ENCODE measurements around the gene CDC6. TPM values are rescaled to one million over a fixed set of nuclear protein-coding genes. Genes with fewer than 3 reads are reported as not detected.

The CDC6 gene
- total and polyA plus RNA-seq, 7 donors = 0.27 to 2.5 (median 0.86) TPM

DNA sequence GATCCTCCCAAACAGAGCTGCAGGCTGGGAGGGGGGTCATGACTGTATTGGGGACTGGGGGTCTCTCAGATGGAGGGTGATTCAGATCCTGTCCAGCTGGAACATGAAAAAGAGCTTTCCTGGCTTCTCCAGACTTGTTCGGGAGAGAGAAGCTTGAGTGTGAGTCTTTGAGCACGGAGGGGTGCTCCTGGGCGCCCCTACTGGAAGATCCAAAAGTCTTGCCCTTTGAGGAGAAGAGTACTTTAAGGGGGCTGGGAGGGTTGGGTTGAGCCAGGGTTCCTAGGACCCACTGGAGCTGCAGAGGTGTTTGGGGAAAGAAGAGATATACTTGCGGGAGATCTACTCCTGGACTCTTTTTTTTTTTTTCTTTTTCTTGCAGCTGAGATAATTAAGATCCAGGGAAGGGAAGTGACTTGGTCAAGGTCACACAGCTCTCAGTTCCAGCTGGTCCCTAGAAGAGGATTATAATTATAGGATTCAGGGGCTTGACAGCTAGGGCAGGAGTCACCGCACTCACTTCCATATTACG lies 29.7 kb downstream of the CDC6 start:
- H3K27ac ChIP-seq = peak overlapping the region; percentile 97
- DNase-seq (peak; percentile 72 to 75), ATAC-seq (peak in 3 of 4 donors; percentile 10 to 33 (median 23))
- H3K4me3 ChIP-seq = peak overlapping the region; percentile 95
- H3K36me3 ChIP-seq (ENCODE audit: insufficient read depth in 1 of 2, low read depth in 1 of 2) = no peaks in the 10 kb centered on the region
- H3K9me3 ChIP-seq = no peaks in the 10 kb centered on the region
- peaks cover 75% of the 10 kb centered on the region for H3K4me1 ChIP-seq
- intact Hi-C loops (cut with DNase I) = no loop called here
- H3K27me3 ChIP-seq (ENCODE audit: insufficient read depth in 3 of 3, low read length in 2 of 3) = no peaks in the 10 kb centered on the region
- 1 to 7% (median 6%) methylated on average over 6 of the region's 6 CpGs for WGBS, 3 donors
- TF ChIP-seq, protein P1, sequence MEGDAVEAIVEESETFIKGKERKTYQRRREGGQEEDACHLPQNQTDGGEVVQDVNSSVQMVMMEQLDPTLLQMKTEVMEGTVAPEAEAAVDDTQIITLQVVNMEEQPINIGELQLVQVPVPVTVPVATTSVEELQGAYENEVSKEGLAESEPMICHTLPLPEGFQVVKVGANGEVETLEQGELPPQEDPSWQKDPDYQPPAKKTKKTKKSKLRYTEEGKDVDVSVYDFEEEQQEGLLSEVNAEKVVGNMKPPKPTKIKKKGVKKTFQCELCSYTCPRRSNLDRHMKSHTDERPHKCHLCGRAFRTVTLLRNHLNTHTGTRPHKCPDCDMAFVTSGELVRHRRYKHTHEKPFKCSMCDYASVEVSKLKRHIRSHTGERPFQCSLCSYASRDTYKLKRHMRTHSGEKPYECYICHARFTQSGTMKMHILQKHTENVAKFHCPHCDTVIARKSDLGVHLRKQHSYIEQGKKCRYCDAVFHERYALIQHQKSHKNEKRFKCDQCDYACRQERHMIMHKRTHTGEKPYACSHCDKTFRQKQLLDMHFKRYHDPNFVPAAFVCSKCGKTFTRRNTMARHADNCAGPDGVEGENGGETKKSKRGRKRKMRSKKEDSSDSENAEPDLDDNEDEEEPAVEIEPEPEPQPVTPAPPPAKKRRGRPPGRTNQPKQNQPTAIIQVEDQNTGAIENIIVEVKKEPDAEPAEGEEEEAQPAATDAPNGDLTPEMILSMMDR (IDR thresholded peaks at IDR 0.05) = peak; percentile 47

DNA sequence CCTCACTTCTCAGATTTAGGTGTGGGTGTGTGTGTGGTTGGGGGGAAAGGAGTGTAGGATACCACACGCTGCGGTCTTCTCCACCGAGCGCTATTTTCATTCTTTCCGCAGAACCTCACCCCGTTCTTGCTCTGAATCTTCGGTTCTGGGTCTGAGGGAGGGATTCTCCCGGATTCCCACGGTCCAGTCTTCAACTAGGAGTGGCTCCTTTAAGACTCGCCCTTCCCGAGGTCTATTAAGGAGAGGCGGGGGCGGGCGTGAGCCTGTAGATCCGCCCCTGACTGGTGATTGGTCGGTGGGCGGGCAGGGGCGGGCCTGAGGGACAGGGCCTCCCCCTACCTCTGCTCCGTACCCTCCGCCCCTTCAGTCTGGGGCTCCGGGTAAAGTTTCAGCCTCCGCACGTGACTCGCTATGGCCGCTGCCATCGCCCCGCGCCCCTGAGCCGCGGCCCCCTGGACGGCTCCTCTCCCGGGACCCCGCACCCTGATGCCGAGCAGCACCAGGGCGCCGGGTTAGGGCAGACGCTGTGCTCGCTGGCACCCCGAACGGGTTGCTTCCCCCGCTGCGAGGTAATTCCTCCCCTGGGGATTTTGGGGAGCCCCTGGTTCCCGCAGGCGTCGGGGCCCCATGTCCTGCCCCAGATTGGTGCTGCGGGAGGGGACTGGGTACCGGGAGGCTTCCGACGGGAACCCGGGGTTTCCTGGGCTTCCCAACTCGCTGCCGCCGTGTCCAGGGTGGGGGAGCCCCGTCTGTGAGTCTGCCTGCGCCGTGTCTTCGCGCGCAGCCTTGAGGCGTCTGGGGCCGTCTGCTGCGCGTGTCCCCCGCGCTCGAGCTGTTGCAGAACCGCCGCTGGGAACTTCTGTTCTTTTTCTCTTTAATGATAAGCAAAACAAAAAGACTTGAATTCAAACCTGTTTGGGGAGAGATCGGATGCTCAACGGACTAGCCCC lies 30.5 kb downstream of the CDC6 start:
- Histone ChIP-seq H3K27me3 (ENCODE audit: insufficient read depth in 3 of 3, low read length in 2 of 3) (no peaks in the 10 kb centered on the region), H3K9me3 (no peaks in the 10 kb centered on the region), H3K4me1 (peaks cover 74% of the 10 kb centered on the region), H3K27ac (peak overlapping the region; percentile 97), H3K36me3 (ENCODE audit: insufficient read depth in 1 of 2, low read depth in 1 of 2) (no peaks in the 10 kb centered on the region), H3K4me3 (peak overlapping the region; percentile 95)
- intact Hi-C loops (cut with DNase I) = no loop called here
- TF ChIP-seq, protein P1 (IDR thresholded peaks at IDR 0.05) = no peak
- ATAC-seq (peak; percentile 81 to 84 (median 82)), DNase-seq (peak; percentile 97)
- WGBS, 3 donors = 0 to 1% (median 0%) methylated on average over 62 to 70 of the region's 70 CpGs

DNA sequence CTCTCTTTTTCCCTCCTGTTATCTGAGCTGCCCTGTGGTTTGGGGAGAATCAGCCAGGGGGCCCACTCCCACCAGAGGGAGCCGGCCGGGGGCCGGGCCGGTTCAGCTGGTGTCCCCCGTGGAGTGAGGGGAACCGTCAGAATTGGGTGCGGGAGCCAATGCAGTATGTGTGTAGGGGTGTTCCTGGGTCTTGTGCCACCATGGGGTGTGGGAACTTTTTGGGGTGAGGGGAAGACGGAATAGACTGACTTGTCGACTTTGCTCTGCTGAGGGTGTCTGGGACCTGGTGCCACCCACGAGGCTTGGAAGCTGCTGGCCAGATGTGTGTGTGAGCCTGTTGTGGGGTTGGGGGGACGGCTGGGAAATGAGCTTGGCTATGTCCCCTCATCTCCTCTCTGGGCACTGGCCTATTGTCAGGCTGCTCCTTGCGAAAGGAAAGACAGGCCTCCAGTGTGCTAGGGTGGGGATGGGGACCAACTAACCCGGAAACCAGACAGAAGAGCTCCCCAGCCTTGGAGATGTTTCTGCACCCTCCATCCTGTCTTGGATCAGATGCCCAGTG lies 31.2 kb downstream of the CDC6 start:
- Histone ChIP-seq H3K27ac (peak overlapping the region; percentile 97), H3K36me3 (ENCODE audit: insufficient read depth in 1 of 2, low read depth in 1 of 2) (no peaks in the 10 kb centered on the region), H3K27me3 (ENCODE audit: insufficient read depth in 3 of 3, low read length in 2 of 3) (no peaks in the 10 kb centered on the region), H3K4me3 (peak overlapping the region; percentile 95), H3K9me3 (no peaks in the 10 kb centered on the region), H3K4me1 (peaks cover 72% of the 10 kb centered on the region)
- TF ChIP-seq, protein P1 (IDR thresholded peaks at IDR 0.05) = no peak
- ATAC-seq = no peak
- intact Hi-C loops (cut with DNase I) = no loop called here
- no peak for DNase-seq
- WGBS, 3 donors = 2 to 4% (median 3%) methylated on average over 12 to 13 of the region's 13 CpGs

DNA sequence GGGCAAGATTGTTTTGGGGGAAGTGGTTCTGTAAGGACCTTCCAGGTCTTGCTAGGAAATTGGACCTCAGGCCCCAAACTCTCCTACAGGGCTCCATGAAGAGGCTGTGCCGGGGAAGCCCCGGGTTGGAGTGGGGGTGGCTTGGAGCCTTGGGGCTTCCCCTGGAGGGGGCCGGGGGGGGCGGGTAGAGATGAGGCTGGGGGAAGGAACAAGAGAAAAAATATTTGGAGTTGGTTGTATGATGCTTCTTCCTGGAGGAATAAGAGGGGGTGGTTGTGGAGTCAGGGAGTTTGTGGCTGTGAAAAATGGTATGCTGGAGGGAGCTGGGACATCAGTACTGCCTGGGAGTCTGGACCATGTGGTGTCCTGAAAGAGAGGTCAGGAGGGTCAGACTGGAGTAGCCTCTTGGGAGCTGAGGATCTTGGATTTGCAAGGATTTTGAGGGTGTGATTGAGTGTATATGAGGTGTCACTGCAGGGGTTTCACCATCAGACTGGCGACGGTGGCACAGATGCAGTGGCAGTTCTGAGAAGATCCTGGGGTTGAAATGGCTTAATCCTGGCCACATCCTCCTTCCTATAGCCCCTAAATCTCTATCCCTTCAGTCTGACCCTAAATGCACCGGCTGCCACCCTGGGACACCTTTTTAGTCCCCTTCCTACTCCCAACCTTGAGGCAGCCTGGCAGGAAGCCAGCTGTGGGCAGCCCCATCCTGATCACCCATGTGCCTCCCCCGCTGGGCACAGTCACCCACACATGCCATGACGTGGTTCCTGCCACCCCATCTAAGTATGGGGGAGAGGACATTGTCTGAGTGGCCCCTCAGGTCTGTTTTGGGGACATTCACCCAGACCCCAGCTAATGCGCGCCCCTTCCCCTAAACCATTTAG lies 32.2 kb downstream of the CDC6 start:
- TF ChIP-seq, protein P1 (IDR thresholded peaks at IDR 0.05) = no peak
- peak; percentile 67 to 81 for DNase-seq
- no peak for ATAC-seq

More for the DNA sequence above, 32.2 kb downstream of the CDC6 start:
- Histone ChIP-seq H3K27me3 (ENCODE audit: insufficient read depth in 3 of 3, low read length in 2 of 3) (no peaks in the 10 kb centered on the region), H3K27ac (peak overlapping the region; percentile 97), H3K9me3 (no peaks in the 10 kb centered on the region), H3K4me3 (peak overlapping the region; percentile 95), H3K36me3 (ENCODE audit: insufficient read depth in 1 of 2, low read depth in 1 of 2) (no peaks in the 10 kb centered on the region), H3K4me1 (peaks cover 77% of the 10 kb centered on the region)
- WGBS, 3 donors = 37 to 60% (median 44%) methylated on average over 11 of the region's 11 CpGs
- intact Hi-C loops (cut with DNase I) = no loop called here
